SJSA1 (cell line): ENCODE results near the gene GSPT2. TPM values are rescaled to one million over a fixed set of nuclear protein-coding genes. Genes with fewer than 3 reads are reported as not detected.

Experiments
- DNase-seq, 2 experiments: peaks; one replicate each; pipeline ENCODE4 v3.0.0-alpha.2; 2015 to 2020; ENCODE audit warnings: low spot score in 2 of 2, low read depth in 1 of 2
- H3K27ac ChIP-seq: fragments of 250-450 bp; sonication (Bioruptor Pico); 2 replicates; pipeline ENCODE4 v1.5.1; 2020; ENCODE audit warnings: mild to moderate bottlenecking, moderate library complexity
- H3K27me3 ChIP-seq: fragments of 250-450 bp; sonication (Bioruptor Pico); replicated peaks from 2 replicates; pipeline ENCODE4 v1.5.1; 2020; ENCODE audit warnings: mild to moderate bottlenecking, moderate library complexity
- H3K36me3 ChIP-seq: fragments of 250-450 bp; sonication (Bioruptor Pico); 2 replicates; pipeline ENCODE4 v1.5.1; 2020; ENCODE audit warnings: mild to moderate bottlenecking
- H3K4me1 ChIP-seq: fragments of 250-450 bp; sonication (Bioruptor Pico); replicated peaks from 2 replicates; pipeline ENCODE4 v1.6.1; 2021; ENCODE audit warnings: mild to moderate bottlenecking
- H3K4me3 ChIP-seq: fragments of 250-450 bp; sonication (Bioruptor Pico); 2 replicates; pipeline ENCODE4 v1.5.1; 2020; ENCODE audit warnings: mild to moderate bottlenecking
- H3K9me3 ChIP-seq: fragments of 250-450 bp; sonication (Bioruptor Pico); replicated peaks from 2 replicates; pipeline ENCODE4 v1.5.1; 2020; ENCODE audit warnings: mild to moderate bottlenecking
- total RNA-seq: library from RNA; depleted of rRNA; stranded (reverse); fragments of >200 nt; shearing (Covaris generic); gene quantifications from 2 replicates; pipeline ENCODE4 v1.2.3, GENCODE V29; 2014; rRNA removed

Gene GSPT2
- total RNA-seq, 1 experiment from 2014 or later = 6.1 TPM

GRCh38 chrX:51779306-51779705, 36.1 kb downstream of the GSPT2 start:
- Histone ChIP-seq H3K27ac (no peak overlapping the region), H3K4me1 (no peaks in the 10 kb centered on the region), H3K27me3 (no peaks in the 10 kb centered on the region), H3K9me3 (no peaks in the 10 kb centered on the region), H3K36me3 (no peaks in the 10 kb centered on the region), H3K4me3 (no peak overlapping the region)
- DNase-seq = no peak

- Histone ChIP-seq H3K36me3 (no peaks in the 10 kb centered on the region), H3K4me3 (no peak overlapping the region), H3K4me1 (no peaks in the 10 kb centered on the region), H3K27ac (no peak overlapping the region), H3K9me3 (no peaks in the 10 kb centered on the region), H3K27me3 (no peaks in the 10 kb centered on the region)
- DNase-seq = no peak
Measured at GRCh38 chrX:51795136-51795535, 51.9 kb downstream of the GSPT2 start.

Other genes starting within 250 kb of the GSPT2 start
- 12.2 and 12.3 TPM in 2 replicates for gene NUDT11, start 246.8 kb upstream of the GSPT2 start, total RNA-seq
- gene CENPVL3, start 124.5 kb upstream of the GSPT2 start, total RNA-seq = not detected in 2 replicates
- gene CENPVL2, start 60.6 kb upstream of the GSPT2 start, total RNA-seq = not detected in 2 replicates
- gene CENPVL1, start 32.9 kb upstream of the GSPT2 start, total RNA-seq = not detected in 2 replicates
- gene MAGED1, start 150.2 kb downstream of the GSPT2 start, total RNA-seq = 117 and 129 TPM in 2 replicates